CD14-positive monocyte (primary cell): ENCODE data around the gene CD80. TPM values are rescaled to one million over a fixed set of nuclear protein-coding genes. Genes with fewer than 3 reads are reported as not detected.

Experiments used
- DNase-seq, 3 donors: peaks; one replicate each; pipeline ENCODE4 v3.0.0-alpha.2; 2011 to 2022
- H2AFZ ChIP-seq: 2 replicates; pipeline ENCODE4 v1.6.0; 2012; ENCODE audit warnings: mild to moderate bottlenecking, low read depth, low read length, inconsistent platforms; ENCODE audit not compliant: insufficient read depth, poor library complexity, severe bottlenecking
- H3K27ac ChIP-seq, 2 donors: 1 replicate in 1 of 2; 2 replicates in 1 of 2; pipeline ENCODE4 v1.5.1; 2012 to 2013; ENCODE audit warnings: low read length in 2 of 2, control low read depth in 1 of 2, inconsistent platforms in 1 of 2, low read depth in 1 of 2, mild to moderate bottlenecking in 1 of 2
- H3K27me3 ChIP-seq, 2 donors: one replicate each; pipeline versions ENCODE4 v1.6.0 to v1.6.1; 2011 to 2013; ENCODE audit warnings: low read length in 2 of 2; ENCODE audit not compliant: control insufficient read depth in 2 of 2, insufficient read depth in 2 of 2
- H3K36me3 ChIP-seq, 2 donors: replicated peaks in 1 of 2; 1 replicate in 1 of 2; 2 replicates in 1 of 2; pipeline versions ENCODE4 v1.5.1 to v1.6.1; 2012 to 2013; ENCODE audit warnings: low read length in 2 of 2, control low read depth in 1 of 2, inconsistent platforms in 1 of 2, mild to moderate bottlenecking in 1 of 2; ENCODE audit not compliant: insufficient read depth in 2 of 2, control insufficient read depth in 1 of 2
- H3K4me1 ChIP-seq, 2 donors: 1 replicate in 1 of 2; 2 replicates in 1 of 2; pipeline versions ENCODE4 v1.5.1 to v1.6.1; 2012 to 2013; ENCODE audit warnings: low read length in 2 of 2, control low read depth in 1 of 2, inconsistent platforms in 1 of 2, mild to moderate bottlenecking in 1 of 2, moderate library complexity in 1 of 2; ENCODE audit not compliant: insufficient read depth in 2 of 2, control insufficient read depth in 1 of 2
- H3K4me2 ChIP-seq: replicated peaks from 2 replicates; pipeline ENCODE3; 2012; ENCODE audit warnings: low read length, moderate library complexity, mild to moderate bottlenecking; ENCODE audit not compliant: poor library complexity, severe bottlenecking; ENCODE audit errors: extremely low read depth
- H3K4me3 ChIP-seq, 3 experiments: fragments of 200-600 bp in 1 of 3; sonication (generic) in 1 of 3; replicated peaks in 1 of 3; 1 replicate in 2 of 3; 2 replicates in 1 of 3; pipeline ENCODE4 v1.5.1; 2011 to 2013; ENCODE audit warnings: low read length in 3 of 3, mild to moderate bottlenecking in 3 of 3, control low read depth in 2 of 3, low read depth in 2 of 3, inconsistent platforms in 1 of 3, moderate library complexity in 1 of 3
- H3K79me2 ChIP-seq: 2 replicates; pipeline ENCODE4 v1.6.0; 2012; ENCODE audit warnings: mild to moderate bottlenecking, control low read depth, inconsistent platforms, low read length, moderate library complexity; ENCODE audit not compliant: insufficient read depth
- H3K9ac ChIP-seq: 2 replicates; pipeline ENCODE4 v1.6.0; 2017; ENCODE audit warnings: low read length, mild to moderate bottlenecking; ENCODE audit not compliant: insufficient read depth, poor library complexity, severe bottlenecking
- H3K9me3 ChIP-seq, 2 donors: replicated peaks in 1 of 2; 1 replicate in 1 of 2; 2 replicates in 1 of 2; pipeline versions ENCODE4 v1.5.1 to v1.6.1; 2012 to 2013; ENCODE audit warnings: low read length in 2 of 2, control low read depth in 1 of 2; ENCODE audit not compliant: control insufficient read depth in 1 of 2, insufficient read depth in 1 of 2
- H4K20me1 ChIP-seq: 2 replicates; pipeline ENCODE4 v1.6.0; 2012; ENCODE audit warnings: mild to moderate bottlenecking, low read length, control low read depth, moderate library complexity; ENCODE audit not compliant: insufficient read depth
- H3K27ac Mint-ChIP-seq, 7 donors: one replicate each; pipeline ENCODE4 v1.8.0; 2020; ENCODE audit warnings: mild to moderate bottlenecking in 7 of 7, mixed read lengths in 7 of 7, moderate library complexity in 6 of 7, inconsistent platforms in 2 of 7
- H3K27me3 Mint-ChIP-seq, 3 donors: one replicate each; pipeline ENCODE4 v1.8.0; 2021 to 2022; ENCODE audit warnings: low read depth in 3 of 3, mild to moderate bottlenecking in 3 of 3, mixed read lengths in 3 of 3, moderate library complexity in 3 of 3, inconsistent platforms in 1 of 3
- H3K36me3 Mint-ChIP-seq, 2 donors: one replicate each; pipeline ENCODE4 v1.8.0; 2020; ENCODE audit warnings: mixed read lengths in 2 of 2, inconsistent platforms in 1 of 2, mild to moderate bottlenecking in 1 of 2
- H3K4me1 Mint-ChIP-seq: one replicate; pipeline ENCODE4 v1.8.0; 2020; ENCODE audit warnings: mild to moderate bottlenecking, mixed read lengths
- H3K4me3 Mint-ChIP-seq, 2 donors: one replicate each; pipeline ENCODE4 v1.8.0; 2020; ENCODE audit warnings: mild to moderate bottlenecking in 2 of 2, mixed read lengths in 2 of 2, moderate library complexity in 1 of 2
- H3K9me3 Mint-ChIP-seq, 7 donors: one replicate each; pipeline ENCODE4 v1.8.0; 2020 to 2022; ENCODE audit warnings: mixed read lengths in 7 of 7, mild to moderate bottlenecking in 6 of 7, moderate library complexity in 6 of 7, inconsistent platforms in 2 of 7
- CTCF ChIP-seq: fragments of 200-600 bp; IDR thresholded peaks from one replicate; pipeline ENCODE4 v1.8.0; 2022; ENCODE audit warnings: antibody characterized with exemption, mild to moderate bottlenecking
- WGBS: methylation state at CpG from one replicate; pipeline ENCODE4 v1.1.5; 2013; ENCODE audit warnings: missing lambda C conversion rate; ENCODE audit not compliant: insufficient coverage; 5-methylcytosine and 5-hydroxymethylcytosine counted together
- intact Hi-C, 2 donors: fragments of 100-400 bp; cut with micrococcal nuclease; formaldehyde crosslinking; loops; one replicate each; pipeline versions ENCODE4 v1.15.0 to v1.15.1; 2023
- polyA plus RNA-seq, 3 donors: library from polyadenylated mRNA; depleted of rRNA in 1 of 3; unstranded in 2 of 3; stranded (reverse) in 1 of 3; fragments of 300-500 nt in 2 of 3; fragments of >200 nt in 1 of 3; fragmentation: Illumina TruSeq in 2 of 3; gene quantifications; 1 replicate in 2 of 3; 2 replicates in 1 of 3; pipeline ENCODE4 v1.2.3, GENCODE V29; 2012 to 2021

Gene CD80
- polyA plus RNA-seq, 3 donors: 0.47 to 0.87 (median 0.47) TPM

GRCh38 chr3:119485563-119485962, 73.9 kb downstream of the CD80 start:
- intact Hi-C loops: no loop called here
- peaks cover 62 to 98% of the 10 kb centered on the region in 2 donors for H3K36me3 ChIP-seq
- no peaks in the 10 kb centered on the region for H3K27me3 Mint-ChIP-seq
- H4K20me1 ChIP-seq: no peaks in the 10 kb centered on the region
- H3K79me2 ChIP-seq: no peaks in the 10 kb centered on the region
- H3K4me2 ChIP-seq: no peak overlapping the region
- H3K27ac Mint-ChIP-seq: no peak overlapping the region
- no peak overlapping the region for H2AFZ ChIP-seq
- H3K27me3 ChIP-seq: no peaks in the 10 kb centered on the region
- no peak overlapping the region for H3K4me3 Mint-ChIP-seq
- H3K36me3 Mint-ChIP-seq: peaks cover 73 to 82% of the 10 kb centered on the region in 2 donors
- DNase-seq: no peak
- H3K9ac ChIP-seq: no peak overlapping the region
- no peak overlapping the region for H3K4me3 ChIP-seq
- no peaks in the 10 kb centered on the region for H3K4me1 ChIP-seq
- no peak overlapping the region for H3K27ac ChIP-seq
- no peaks in the 10 kb centered on the region for H3K9me3 ChIP-seq
- no CpG with 5 or more reads among the region's 2 CpGs for WGBS
- no peaks in the 10 kb centered on the region for H3K4me1 Mint-ChIP-seq
- no peaks in the 10 kb centered on the region for H3K9me3 Mint-ChIP-seq
- TF ChIP-seq CTCF: no peak

GRCh38 chr3:119483101-119483500, 76.3 kb downstream of the CD80 start:
- DNase-seq: no peak
- Mint-ChIP-seq H3K27ac (no peak overlapping the region), H3K4me3 (no peak overlapping the region), H3K4me1 (no peaks in the 10 kb centered on the region), H3K27me3 (no peaks in the 10 kb centered on the region), H3K36me3 (peaks cover 74 to 80% of the 10 kb centered on the region in 2 donors), H3K9me3 (no peaks in the 10 kb centered on the region)
- H3K27me3 ChIP-seq: no peaks in the 10 kb centered on the region
- 100% methylated on average over 1 of the region's 1 CpG for WGBS
- no peak for TF ChIP-seq CTCF
- H2AFZ ChIP-seq: no peak overlapping the region
- no peaks in the 10 kb centered on the region for H3K79me2 ChIP-seq
- H4K20me1 ChIP-seq: no peaks in the 10 kb centered on the region
- intact Hi-C loops: no loop called here
- H3K9me3 ChIP-seq: no peaks in the 10 kb centered on the region
- no peak overlapping the region for H3K27ac ChIP-seq
- no peak overlapping the region for H3K4me3 ChIP-seq
- no peak overlapping the region for H3K4me2 ChIP-seq
- H3K36me3 ChIP-seq: peaks cover 54 to 98% of the 10 kb centered on the region in 2 donors
- no peaks in the 10 kb centered on the region for H3K4me1 ChIP-seq
- H3K9ac ChIP-seq: no peak overlapping the region
